GM21528 (cell line): ENCODE results near the gene EPG5.
"Not testable (repeated sequence)": the region's sequence is repeated elsewhere in the genome, so short reads cannot be mapped to it uniquely, and the experiment has no call there.

Experiments used
- ATAC-seq: cut with Tn5 transposase; IDR thresholded peaks from one replicate; pipeline ENCODE4 v1.9.1; 2021; ENCODE audit warnings: mild to moderate bottlenecking, moderate library complexity; ENCODE audit not compliant: unreplicated experiment, low FRiP score

EPG5 gene

GRCh38 chr18:45871431-45872084, 95.6 kb downstream of the EPG5 start:
- no peak for ATAC-seq

- ATAC-seq = no peak
These were observed 96.7 kb downstream of the EPG5 start for GRCh38 chr18:45870419-45870818.

- ATAC-seq = no peak
These were observed 101.7 kb downstream of the EPG5 start for GRCh38 chr18:45865466-45865865.

- no peak for ATAC-seq
These were observed 103.0 kb downstream of the EPG5 start for GRCh38 chr18:45864081-45864480.

- ATAC-seq = no peak
These were observed 103.7 kb downstream of the EPG5 start for GRCh38 chr18:45863469-45863868.

GRCh38 chr18:45861926-45862325, 105.2 kb downstream of the EPG5 start:
- no peak for ATAC-seq

- no peak for ATAC-seq
These were observed 106.2 kb downstream of the EPG5 start for GRCh38 chr18:45860971-45861370.

- no peak for ATAC-seq
These were observed 106.6 kb downstream of the EPG5 start for GRCh38 chr18:45860492-45860891.

- ATAC-seq = no peak
These were observed 107.8 kb downstream of the EPG5 start for GRCh38 chr18:45859334-45859733.

- ATAC-seq = no peak
These were observed 110.6 kb downstream of the EPG5 start for GRCh38 chr18:45856531-45856930.

- no peak for ATAC-seq
These were observed 113.0 kb downstream of the EPG5 start for GRCh38 chr18:45854036-45854586.

- no peak for ATAC-seq
These were observed 114.5 kb downstream of the EPG5 start for GRCh38 chr18:45852631-45853030.

- no peak for ATAC-seq
These were observed 115.8 kb downstream of the EPG5 start for GRCh38 chr18:45851161-45851925.

- no peak for ATAC-seq
These were observed 117.1 kb downstream of the EPG5 start for GRCh38 chr18:45850021-45850420.

GRCh38 chr18:45849529-45849928, 117.6 kb downstream of the EPG5 start:
- no peak for ATAC-seq

GRCh38 chr18:45848643-45849042, 118.5 kb downstream of the EPG5 start:
- ATAC-seq = not testable (repeated sequence)

GRCh38 chr18:45847119-45847518, 120.0 kb downstream of the EPG5 start:
- no peak for ATAC-seq

- ATAC-seq = no peak
These were observed 121.7 kb downstream of the EPG5 start for GRCh38 chr18:45845410-45845809.

GRCh38 chr18:45844938-45845337, 122.2 kb downstream of the EPG5 start:
- no peak for ATAC-seq

GRCh38 chr18:45843019-45843418, 124.1 kb downstream of the EPG5 start:
- ATAC-seq = no peak

GRCh38 chr18:45841765-45842442, 125.2 kb downstream of the EPG5 start:
- no peak for ATAC-seq
